Measurements from ENCODE around the gene TRAK2.
"Not testable (repeated sequence)": the region's sequence is repeated elsewhere in the genome, so short reads cannot be mapped to it uniquely, and the experiment has no call there.

Gene TRAK2

DNA sequence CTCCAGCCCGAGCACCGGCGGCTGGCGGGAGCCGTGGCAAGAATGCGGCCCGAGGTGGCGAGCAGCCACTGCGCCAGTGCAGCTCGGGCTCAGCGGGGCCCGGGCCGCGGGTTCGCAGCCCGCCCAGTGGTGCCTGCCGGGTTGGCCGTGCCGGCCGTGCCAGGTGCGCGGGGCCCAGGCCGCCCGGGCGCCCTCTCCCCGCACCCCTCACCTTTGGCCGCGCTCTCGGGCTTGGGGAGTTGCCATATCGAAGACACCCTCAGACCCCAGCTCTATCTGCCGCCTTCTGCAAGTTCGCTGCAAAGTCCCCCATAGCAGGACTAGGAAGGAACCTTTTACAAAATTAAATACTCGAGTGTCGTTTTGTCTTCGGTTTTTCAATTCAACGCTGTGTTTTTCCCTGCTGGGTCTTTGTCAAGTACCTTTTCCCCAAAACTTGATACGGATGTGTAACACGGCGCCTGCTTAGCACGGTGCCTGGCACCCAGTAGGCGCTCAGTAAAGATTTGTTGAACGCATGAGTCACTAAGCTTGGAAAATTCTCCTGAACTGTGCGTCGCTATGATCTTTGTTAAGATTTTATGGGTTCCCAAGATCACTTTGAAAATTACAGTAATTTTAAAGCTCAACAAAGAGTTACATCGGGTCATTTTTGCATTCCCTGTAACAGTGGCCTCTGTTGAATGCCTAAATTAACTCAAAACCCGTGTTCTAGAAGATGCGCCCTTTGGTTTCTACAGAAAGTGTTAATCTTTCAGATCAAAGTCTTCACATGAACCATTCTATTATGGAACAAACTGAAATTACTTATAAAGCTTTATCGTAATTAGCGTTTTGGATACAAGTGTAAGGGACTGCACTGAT is 1.0 kb upstream of the TRAK2 start:
- no peak for DNase-seq (ENCODE audit: low read depth, low spot score)

DNA sequence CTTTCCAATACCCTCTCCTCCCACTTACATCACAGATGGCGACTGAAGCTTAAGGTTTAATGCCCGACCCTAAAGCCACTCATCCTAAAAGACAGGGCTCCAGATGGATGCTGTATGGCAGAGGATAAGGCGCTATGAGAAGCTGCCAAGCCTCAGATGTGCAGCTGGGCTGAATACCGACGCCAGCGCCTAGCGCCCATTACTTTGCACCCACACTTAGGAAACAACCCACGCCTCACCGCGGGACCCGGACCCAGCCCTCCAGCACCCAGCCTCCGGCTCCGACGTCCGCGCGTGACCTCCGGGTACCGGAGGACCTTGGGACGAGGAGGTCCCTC is 335 bp downstream of the TRAK2 start:
- DNase-seq (ENCODE audit: low read depth, low spot score) = no peak

DNA sequence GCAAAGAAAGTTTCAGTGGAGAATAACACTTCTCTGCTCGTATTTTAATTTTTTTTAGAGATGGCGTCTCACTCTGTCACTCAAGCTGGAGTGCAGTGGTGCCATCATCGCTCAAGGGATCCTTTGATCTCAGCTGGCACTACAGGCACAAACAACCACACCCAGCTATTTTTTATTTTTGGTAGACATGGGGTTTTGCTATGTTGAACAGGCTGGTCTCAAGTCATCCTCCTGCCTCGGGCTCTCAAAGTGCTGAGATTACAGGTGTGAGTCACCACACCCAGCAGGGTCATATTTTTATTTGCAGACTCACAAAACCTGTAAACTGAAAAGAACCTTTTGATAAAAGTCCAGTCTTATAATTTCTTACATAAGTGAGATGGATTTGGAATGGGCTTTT is 2.6 kb downstream of the TRAK2 start:
- peak; percentile 15 for DNase-seq (ENCODE audit: low read depth, low spot score)

DNA sequence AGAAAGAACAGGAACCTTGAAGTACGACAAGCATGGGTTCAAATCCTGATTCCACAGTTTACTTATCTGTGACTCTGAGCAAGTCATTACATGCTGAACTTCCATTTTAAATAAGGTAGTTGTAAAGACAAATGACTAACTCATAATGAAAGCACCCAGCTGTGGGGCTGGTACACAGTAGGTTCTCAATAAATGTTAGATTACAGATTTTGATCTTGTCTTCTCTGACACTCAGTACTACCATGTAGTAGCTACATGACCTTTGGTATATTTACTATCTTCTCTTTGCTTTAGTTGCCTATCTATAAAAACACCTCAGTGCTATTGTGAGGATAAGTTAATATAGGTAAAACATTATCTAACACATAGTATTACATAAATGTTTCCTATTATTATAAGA is 3.2 kb downstream of the TRAK2 start:
- DNase-seq (ENCODE audit: low read depth, low spot score) = no peak

DNA sequence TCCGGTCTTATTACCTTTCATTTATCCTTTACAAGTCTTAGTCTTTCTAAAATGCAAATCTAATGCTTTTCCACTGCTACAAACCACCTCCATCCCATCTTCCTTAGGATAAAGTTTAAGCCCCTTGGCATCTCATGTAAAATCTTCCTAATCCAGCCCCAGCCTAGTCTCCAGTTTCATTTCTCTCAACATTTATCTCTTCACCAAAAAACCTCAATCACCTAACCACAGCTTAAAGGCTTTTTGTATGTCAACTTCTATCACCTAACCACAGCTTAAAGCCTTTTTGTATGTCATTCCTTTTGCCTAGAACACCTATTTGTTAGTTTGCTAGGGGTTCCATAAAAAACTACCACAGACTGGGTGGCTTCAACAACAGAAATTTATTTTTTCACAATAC is 4.2 kb downstream of the TRAK2 start:
- no peak for DNase-seq (ENCODE audit: low read depth, low spot score)

DNA sequence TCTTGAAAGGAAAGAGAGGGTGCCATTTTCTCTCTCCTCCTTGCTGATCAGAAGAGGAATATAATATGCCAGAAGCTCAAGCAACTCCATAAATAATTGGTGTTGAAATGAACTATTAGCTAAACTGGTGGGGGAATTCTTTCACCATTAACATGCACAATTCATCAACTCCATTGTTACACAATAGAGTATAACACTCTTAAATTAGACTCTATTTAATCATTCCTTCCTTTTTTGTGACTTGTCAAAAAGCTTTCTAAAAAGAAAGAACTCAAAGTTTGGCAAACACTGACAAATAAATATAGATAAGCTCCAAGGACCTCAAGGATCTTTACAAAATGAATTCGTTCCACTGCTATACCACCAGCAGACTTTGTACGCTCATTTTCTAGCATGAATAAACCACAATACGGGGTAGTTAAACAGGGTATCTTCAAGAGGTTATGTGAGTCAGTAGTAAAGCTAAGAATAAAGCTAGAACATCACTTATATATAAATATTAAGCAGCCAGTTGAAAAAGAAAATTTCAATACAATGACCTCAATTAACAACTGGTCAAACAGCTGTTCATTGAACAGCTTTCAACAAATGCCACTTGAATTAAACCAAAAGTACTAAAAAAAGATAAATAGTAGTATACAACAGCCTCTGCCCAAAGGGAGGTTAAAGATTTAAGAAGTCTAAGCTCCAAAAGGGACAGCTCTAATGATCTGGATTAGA is 6.4 kb downstream of the TRAK2 start:
- no peak for DNase-seq (ENCODE audit: low read depth, low spot score)

DNA sequence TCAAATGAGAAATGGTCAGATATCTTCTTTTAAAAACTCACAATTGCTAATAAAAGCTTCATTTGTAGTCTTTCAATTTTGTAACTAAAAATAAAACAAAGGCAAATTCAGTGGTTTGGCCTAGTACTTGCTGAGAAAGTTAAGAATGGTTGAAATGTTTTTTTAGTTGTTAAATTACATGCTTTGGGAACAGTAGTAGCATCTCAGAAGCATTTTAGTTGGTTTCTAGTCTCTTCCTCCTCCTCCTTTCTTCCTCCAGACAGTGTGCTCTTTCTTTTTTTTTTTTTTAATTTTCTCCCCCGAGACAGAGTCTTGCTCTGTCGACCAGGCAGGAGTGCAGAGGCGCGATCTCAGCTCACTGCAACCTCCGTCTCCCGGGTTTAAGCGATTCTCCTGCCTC is 9.8 kb downstream of the TRAK2 start:
- DNase-seq (ENCODE audit: low read depth, low spot score) = no peak

DNA sequence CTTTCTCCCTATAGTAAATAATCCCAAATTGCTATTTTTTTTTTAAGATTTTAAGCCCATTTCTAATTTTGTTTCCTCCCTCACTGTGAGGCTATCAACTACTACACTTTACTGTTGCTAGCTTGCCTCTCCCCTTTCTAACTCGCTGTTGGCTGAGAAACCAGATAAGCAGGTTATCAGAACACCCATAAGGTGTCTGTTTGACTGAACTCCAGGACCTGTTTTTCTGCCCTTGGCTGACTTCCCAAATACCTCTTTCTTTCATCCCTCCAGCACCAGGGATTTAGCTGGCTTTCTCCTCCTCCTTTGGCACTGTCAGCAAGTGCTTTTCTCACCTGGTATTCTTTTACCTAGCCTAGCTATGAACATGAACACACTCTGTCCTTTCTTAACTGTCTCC is 11.1 kb downstream of the TRAK2 start:
- no peak for DNase-seq (ENCODE audit: low read depth, low spot score)

DNA sequence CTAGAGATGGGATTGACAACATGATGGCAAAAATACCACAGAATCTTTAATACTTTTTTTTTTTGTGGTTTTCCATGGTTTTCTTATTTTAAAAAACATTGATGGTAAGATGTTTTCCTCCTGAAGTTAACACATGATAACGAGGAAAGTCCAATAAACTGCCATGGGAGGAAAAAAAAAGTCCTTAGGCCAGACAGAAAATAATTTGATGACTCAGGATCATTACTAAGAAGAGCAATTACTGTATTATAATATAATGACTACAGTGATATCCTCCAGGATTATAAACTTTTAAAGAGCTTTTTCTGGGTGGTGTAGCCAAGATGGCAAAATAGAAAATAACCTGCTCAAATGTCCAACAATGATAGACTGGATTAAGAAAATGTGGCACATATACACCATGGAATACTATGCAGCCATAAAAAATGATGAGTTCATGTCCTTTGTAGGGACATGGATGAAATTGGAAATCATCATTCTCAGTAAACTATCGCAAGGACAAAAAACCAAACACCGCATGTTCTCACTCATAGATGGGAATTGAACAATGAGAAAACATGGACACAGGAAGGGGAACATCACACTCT is 11.8 kb downstream of the TRAK2 start:
- DNase-seq (ENCODE audit: low read depth, low spot score) = not testable (repeated sequence)

DNA sequence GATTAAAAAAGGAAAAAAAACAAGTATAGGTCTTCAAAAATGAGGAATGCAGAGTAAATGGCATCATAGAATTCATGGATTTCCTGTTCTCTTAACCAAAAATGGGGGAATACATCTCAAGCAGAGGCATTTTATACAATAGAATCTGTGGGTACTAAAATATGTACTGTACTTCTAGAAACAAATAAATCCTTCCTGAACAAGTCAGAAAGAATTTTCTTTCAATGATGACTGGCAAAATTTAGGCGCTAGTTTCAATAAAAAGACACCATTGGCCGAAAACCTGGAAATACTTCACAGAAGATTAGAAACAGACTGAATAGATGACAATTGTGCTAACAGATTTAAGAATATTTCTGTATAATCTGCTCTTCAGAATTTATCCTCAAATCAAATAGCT is 15.1 kb downstream of the TRAK2 start:
- DNase-seq (ENCODE audit: low read depth, low spot score) = no peak

DNA sequence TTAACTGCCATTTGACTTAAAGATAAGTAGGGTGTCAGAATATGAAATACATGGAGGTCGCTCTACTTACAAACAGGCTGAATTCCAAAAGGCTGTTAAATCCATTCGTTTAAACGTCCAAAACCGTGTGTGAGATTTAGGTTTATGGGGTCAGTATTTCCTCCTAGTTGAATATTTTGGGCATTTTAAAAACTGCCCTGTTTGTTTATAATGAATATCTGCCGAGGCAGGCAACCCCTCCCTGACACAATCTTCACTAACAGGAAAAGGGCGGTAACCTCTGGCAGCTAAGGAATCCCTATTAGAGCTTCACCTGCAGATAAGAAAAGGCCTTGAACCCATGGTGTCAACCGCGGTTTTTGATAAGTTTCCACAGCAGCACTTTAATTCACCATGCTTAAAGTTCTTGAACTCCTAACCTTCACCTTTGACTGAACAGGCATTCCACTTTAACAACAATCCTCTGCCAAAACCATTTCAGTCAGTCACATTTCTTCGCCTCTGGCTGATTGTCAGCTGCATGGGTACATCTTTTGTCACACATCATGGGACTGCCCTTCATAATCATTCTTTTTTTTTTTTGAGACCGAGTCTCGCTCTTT is 17.8 kb downstream of the TRAK2 start:
- no peak for DNase-seq (ENCODE audit: low read depth, low spot score)

DNA sequence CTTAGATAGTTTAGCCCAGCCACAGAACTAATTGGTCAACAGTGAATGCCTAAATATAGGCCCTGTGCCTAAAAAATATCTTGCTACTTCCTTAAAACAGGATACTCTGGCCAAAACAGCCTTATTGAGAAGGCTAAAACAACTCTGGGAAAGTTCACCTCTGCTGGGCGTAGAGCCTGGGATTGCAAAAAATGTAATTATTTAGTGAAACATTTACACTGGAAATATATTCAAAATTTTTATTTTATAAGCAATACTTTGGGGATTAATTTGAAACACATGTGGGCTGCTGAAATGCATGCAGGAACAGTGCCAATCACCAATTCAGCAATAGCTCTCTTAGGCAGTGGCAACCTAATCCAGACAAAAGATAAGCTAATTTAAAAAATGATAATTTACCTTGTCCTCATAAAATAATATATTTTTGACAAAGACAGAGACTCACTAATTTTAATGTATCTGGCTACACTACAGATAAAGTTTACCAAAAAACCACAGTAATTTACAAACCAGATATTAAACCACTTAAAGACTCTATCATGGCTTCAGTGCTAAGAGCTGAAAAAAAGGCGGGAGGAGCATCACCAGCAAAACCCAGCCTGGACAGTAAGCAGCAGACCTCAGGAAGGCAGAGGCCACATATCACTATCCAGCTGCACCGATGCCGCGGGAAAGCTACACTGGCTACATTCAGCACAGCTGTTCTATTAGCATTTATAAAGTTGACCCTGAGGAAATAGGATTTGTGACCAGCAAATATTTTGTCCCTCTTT is 18.5 kb downstream of the TRAK2 start:
- no peak for DNase-seq (ENCODE audit: low read depth, low spot score)

DNA sequence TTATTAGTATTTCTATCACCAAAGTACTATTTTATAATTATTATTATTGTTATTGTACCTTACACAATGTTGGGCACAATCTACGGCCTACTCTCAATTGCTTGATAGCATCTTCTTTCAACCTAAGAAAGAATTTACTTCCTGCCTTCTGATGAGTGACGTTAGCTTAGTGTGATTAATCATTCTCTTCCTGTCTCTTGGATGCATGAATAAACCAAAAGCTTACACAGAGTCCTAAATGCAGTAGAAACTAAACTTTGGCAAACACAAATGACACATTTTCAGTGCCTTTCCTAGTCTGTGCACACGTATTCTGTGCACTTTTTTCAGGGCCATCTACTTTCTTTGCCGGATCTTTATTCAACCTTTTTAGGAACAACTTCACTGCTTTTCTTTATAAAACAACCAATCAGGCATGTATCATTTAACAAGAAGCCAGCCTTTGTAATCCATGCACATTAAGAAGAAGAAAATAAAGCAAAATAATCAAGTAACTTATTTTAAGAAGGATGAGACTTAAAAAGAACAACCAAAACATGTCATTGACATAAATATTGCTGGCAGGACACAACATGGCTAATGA is 19.1 kb downstream of the TRAK2 start:
- no peak for DNase-seq (ENCODE audit: low read depth, low spot score)

DNA sequence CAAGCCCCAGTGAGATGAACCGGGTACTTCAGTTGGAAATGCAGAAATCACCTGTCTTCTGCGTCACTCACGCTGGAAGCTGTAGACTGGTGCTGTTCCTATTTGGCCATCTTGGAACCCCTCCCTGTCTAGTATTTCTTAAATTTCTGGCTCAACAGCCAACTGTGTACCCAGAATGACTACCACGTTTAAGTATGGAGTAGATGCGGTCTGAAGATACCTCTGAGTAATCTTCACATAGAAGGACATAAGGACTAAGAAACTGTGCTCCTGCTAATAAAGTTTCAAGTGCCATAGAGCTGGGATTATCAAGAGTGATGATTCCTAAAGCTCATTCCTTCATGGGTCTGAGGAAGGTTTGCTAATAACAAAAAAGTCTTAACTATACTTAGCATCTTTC is 20.4 kb downstream of the TRAK2 start:
- no peak for DNase-seq (ENCODE audit: low read depth, low spot score)

DNA sequence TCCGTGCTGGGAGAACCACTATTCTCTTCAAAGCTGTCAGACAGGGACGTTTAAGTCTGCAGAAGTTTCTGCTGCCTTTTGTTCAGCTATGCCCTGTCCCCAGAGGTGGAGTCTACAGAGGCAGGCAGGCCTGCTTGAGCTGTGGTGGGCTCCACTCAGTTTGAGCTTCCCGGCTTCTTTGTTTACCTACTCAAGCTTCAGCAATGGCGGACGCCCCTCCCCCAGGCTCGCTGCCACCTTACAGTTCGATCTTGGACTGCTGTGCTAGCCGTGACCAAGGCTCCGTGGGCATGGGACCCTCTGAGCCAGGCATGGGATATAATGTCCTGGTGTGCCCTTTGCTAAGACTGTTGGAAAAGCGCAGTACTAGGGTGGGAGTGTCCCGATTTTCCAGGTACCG is 20.9 kb downstream of the TRAK2 start:
- DNase-seq (ENCODE audit: low read depth, low spot score) = not testable (repeated sequence)

DNA sequence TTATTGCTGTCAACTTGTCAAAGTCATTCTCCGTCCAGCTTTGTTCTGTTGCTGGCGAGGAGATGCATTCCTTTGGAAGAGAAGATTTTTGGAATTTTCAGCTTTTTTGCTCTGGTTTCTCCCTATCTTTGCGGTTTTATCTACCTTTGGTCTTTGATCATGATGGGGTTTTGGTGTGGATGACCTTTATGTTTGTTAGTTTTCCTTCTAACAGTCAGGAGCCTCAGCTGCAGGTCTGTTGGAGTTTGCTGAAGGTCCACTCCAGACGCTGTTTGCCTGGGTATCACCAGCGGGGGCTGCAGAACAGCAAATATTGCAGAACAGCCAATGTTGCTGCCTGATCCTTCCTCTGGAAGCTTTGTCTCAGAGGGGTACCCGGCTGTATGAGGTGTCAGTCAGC is 21.4 kb downstream of the TRAK2 start:
- DNase-seq (ENCODE audit: low read depth, low spot score) = not testable (repeated sequence)

DNA sequence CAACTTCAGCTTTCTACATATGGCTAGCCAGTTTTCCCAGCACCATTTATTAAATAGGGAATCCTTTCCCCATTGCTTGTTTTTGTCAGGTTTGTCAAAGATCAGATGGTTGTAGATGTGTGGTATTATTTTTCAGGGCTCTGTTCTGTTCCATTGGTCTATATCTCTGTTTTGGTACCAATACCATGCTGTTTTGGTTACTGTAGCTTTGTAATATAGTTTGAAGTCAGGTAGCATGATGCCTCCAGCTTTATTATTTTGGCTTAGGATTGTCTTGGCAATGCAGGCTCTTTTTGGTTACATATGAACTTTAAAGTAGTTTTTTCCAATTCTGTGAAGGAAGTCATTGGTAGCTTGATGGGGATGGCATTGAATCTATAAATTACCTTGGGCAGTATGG is 22.9 kb downstream of the TRAK2 start:
- not testable (repeated sequence) for DNase-seq (ENCODE audit: low read depth, low spot score)

DNA sequence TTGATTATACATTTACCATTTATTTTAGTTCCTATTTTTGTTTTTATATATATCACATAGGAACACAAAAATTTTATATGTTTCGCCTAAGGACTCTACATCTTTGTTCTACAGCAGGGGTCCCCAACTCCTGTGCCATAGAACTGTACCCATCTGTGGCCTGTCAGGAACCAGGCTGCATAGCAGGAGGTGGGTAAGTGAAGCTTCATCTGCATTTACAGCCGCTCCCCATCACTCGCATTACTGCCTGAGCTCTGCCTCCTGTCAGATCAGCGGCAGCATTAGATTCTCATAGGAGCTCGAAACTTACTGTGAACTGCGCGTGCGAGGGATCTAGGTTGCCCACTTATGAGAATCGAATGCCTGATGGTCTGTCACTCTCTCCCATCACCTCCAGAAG is 25.3 kb downstream of the TRAK2 start:
- DNase-seq (ENCODE audit: low read depth, low spot score) = no peak

DNA sequence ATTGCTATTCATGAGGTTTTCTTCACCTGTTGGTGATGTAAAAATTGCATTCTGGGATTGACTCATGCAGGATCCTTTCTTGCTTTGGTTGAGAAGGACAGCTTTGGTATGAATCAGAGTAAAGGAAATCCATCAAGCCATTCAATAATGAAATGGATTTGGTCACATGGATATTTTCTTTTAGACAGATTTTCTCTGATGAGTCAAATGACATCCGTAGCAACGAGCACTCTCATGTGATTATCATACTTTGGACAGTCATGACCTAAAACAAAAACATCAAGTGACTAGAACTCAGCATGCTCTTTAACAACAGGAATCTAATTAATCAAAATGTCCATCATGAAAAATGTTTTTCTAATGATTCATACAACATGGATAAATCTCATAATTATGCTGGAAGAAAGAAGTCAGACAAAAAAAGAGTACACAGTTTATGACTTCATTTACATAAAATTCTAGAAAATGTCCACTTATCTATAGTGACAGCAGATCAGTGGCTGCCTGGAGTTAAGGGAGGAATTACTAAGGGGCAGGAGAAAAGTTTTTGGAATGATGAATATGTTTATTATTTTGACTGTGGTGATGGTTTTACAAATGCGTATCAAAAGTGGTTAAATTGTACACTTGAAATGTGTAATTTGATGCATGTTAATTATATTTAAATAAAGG is 30.7 kb downstream of the TRAK2 start:
- no peak for DNase-seq (ENCODE audit: low read depth, low spot score)

DNA sequence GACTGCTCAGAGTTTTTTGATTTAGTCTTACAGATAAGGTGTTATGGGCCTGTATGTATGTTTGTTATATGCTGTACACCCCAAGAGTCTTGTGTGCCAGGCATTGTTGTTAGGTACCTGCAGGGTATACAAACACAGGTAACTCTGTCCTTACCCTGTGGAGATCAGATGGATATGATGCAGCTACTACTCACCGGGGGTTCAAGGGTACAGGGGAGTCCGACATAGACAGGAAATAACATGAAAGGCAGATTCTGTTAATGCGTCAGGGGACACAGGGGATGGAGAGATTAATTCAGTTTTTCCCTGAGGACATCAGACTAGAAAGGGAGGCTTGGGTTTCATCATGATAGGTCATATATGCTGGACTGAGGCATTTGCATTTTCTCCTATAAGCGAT is 31.3 kb downstream of the TRAK2 start:
- no peak for DNase-seq (ENCODE audit: low read depth, low spot score)
